ENCODE data around the gene LRP8.

- TF ChIP-seq CENPBD1 (CRISPR knock-in tag; IDR thresholded peaks at IDR 0.05; ENCODE audit: borderline replicate concordance, low read depth), result no peak
- no peak for TF ChIP-seq PAX8 (CRISPR knock-in tag; IDR thresholded peaks at IDR 0.05; ENCODE audit: borderline replicate concordance)
- no peak for TF ChIP-seq FOXM1 (CRISPR knock-in tag; IDR thresholded peaks at IDR 0.05)
- no peak for TF ChIP-seq CTCF (CRISPR knock-in tag; IDR thresholded peaks at IDR 0.05)
- no peak for TF ChIP-seq ZNF17 (CRISPR knock-in tag; IDR thresholded peaks at IDR 0.05)
- no peak for TF ChIP-seq MED1 (CRISPR knock-in tag; IDR thresholded peaks at IDR 0.05)
- no peak for TF ChIP-seq ZNF18 (CRISPR knock-in tag; IDR thresholded peaks at IDR 0.05; ENCODE audit: insufficient replicate concordance)
- TF ChIP-seq ZBTB8A (CRISPR knock-in tag; IDR thresholded peaks at IDR 0.05; ENCODE audit: borderline replicate concordance, low read depth), result no peak
- no peak for TF ChIP-seq ZNF770 (CRISPR knock-in tag; IDR thresholded peaks at IDR 0.05)
- no peak for TF ChIP-seq ZNF550 (CRISPR knock-in tag; IDR thresholded peaks at IDR 0.05; ENCODE audit: borderline replicate concordance)
- TF ChIP-seq BRCA1 (CRISPR knock-in tag; IDR thresholded peaks at IDR 0.05), result no peak
- TF ChIP-seq SMC3 (IDR thresholded peaks at IDR 0.05; ENCODE audit: low read length), result no peak
These were observed 34.7 kb downstream of the LRP8 start for GRCh38 chr1:53293123-53293522.
